Measurements from ENCODE around the gene PSME2. TPM values are rescaled to one million over a fixed set of nuclear protein-coding genes. Genes with fewer than 3 reads are reported as not detected.

PSME2 gene
- total and polyA plus RNA-seq, 2 donors (not counting 3 experiments of a cell fraction or from before 2014, with no cell fraction given), result 66.5 to 126 TPM

DNA sequence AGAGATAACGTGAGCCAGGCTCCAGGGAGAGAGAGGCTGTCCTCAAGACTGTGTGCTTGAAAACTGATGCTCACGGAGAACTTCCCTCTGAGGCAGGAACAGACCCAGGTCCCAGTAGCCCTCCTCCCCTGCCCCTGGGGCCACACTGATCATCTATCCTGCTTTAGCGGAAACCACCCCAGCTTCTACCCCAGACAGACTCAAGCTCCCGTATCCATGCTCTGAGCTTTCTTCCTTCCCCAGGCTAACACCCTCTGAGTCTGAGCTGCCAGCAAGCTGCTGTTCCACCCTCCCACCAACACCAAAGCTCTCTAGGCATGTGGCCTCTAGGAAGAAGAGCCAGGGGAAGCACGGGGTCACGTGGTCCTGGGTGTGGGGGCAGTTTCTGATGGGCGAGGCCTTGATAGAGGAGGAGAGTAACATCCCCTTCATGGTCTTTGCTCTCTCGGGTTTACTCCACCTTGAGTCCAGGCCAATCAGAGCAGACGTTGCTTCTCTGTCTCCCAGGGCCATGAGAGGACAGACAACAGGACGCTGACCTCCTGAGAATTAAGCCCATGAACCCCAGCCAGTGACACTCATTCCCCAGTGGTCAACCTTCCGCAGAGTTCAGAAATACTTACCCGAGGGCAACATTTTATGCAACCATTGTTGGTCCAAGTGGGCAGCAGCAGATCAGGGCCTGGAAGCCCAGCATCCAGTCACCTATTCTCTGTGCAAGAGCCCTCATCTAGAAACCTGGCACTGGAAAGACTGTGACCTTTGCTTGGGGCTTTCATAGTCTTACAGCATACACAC is 50.9 kb downstream of the PSME2 start:
- H3K4me2 ChIP-seq (ENCODE audit: insufficient read depth, low read length), result peak overlapping the region; percentile 85
- no peaks in the 10 kb centered on the region for H4K20me1 ChIP-seq (replicated peaks; ENCODE audit: control insufficient read depth, extremely low read depth, insufficient read depth, low read length)
- H3K36me3 ChIP-seq (ENCODE audit: control insufficient read depth in 2 of 2, extremely low read depth in 1 of 2, insufficient read depth in 2 of 2, low read length in 2 of 2), result no peaks in the 10 kb centered on the region
- peak overlapping the region; percentile 46 for H3K27ac ChIP-seq (ENCODE audit: insufficient read depth, low read depth, low read length)
- TF ChIP-seq JUN (IDR thresholded peaks at IDR 0.05; ENCODE audit: borderline replicate concordance, insufficient read depth, insufficient read length, low read depth) (no peak), POLR2A (IDR thresholded peaks at IDR 0.05; ENCODE audit: low read depth, low read length) (no peak), GATA2 (IDR thresholded peaks at IDR 0.05; ENCODE audit: insufficient read depth, insufficient read length, low read depth, low read length) (no peak), MYC (IDR thresholded peaks at IDR 0.05; ENCODE audit: low read depth, low read length) (no peak), EZH2 (IDR thresholded peaks at IDR 0.05; ENCODE audit: borderline replicate concordance, low read depth, low read length, severe bottlenecking) (no peak)
- TF ChIP-seq, protein P1, sequence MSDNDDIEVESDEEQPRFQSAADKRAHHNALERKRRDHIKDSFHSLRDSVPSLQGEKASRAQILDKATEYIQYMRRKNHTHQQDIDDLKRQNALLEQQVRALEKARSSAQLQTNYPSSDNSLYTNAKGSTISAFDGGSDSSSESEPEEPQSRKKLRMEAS (IDR thresholded peaks at IDR 0.05; ENCODE audit: insufficient read depth, insufficient read length), result no peak
- TF ChIP-seq, protein P2, sequence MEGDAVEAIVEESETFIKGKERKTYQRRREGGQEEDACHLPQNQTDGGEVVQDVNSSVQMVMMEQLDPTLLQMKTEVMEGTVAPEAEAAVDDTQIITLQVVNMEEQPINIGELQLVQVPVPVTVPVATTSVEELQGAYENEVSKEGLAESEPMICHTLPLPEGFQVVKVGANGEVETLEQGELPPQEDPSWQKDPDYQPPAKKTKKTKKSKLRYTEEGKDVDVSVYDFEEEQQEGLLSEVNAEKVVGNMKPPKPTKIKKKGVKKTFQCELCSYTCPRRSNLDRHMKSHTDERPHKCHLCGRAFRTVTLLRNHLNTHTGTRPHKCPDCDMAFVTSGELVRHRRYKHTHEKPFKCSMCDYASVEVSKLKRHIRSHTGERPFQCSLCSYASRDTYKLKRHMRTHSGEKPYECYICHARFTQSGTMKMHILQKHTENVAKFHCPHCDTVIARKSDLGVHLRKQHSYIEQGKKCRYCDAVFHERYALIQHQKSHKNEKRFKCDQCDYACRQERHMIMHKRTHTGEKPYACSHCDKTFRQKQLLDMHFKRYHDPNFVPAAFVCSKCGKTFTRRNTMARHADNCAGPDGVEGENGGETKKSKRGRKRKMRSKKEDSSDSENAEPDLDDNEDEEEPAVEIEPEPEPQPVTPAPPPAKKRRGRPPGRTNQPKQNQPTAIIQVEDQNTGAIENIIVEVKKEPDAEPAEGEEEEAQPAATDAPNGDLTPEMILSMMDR (IDR thresholded peaks at IDR 0.05; ENCODE audit: extremely low read depth in 1 of 2, insufficient read depth in 1 of 2, low read depth in 1 of 2, low read length in 2 of 2), result no peak
- CTCF ChIA-PET, result interaction anchor here (1.1 to 9.6 kb wide), 4 partner anchors 11 to 38 kb away, joined by 4 to 319 read pairs (median 67); partner anchors contain the start of genes DCAF11 and NRL
- H3K4me3 ChIP-seq (replicated peaks in 1 of 3; ENCODE audit: insufficient read depth in 1 of 3, low read depth in 1 of 3, low read length in 3 of 3), result peak overlapping the region in 2 of 3 experiments; percentile 71 to 74
- FAIRE-seq (peak; percentile 69), DNase-seq (ENCODE audit: low read depth, low spot score) (peak; percentile 21)
- H2AFZ ChIP-seq (ENCODE audit: low read depth, low read length), result peak overlapping the region; percentile 92
- no peaks in the 10 kb centered on the region for H3K27me3 ChIP-seq (ENCODE audit: control insufficient read depth in 2 of 2, insufficient read depth in 2 of 2, low read length in 2 of 2)
- POLR2A ChIA-PET, result interaction anchor here (1.3 to 3.1 kb wide), 3 partner anchors 8 to 19 kb away, joined by 3 to 11 read pairs (median 4); partner anchors contain the start of genes DCAF11 and NRL
- H3K9ac ChIP-seq (replicated peaks; ENCODE audit: extremely low read depth, insufficient read depth, low read length), result peak overlapping the region; percentile 78
- no peaks in the 10 kb centered on the region for H3K9me1 ChIP-seq (replicated peaks; ENCODE audit: control insufficient read depth, extremely low read depth, insufficient read depth, low read length)
- peaks cover 4% of the 10 kb centered on the region for H3K79me2 ChIP-seq (ENCODE audit: control insufficient read depth, insufficient read depth, low read length)
- no TSS peak for BruUV-seq (replicated peaks)
- peaks cover 9% of the 10 kb centered on the region for H3K4me1 ChIP-seq (ENCODE audit: control insufficient read depth, extremely low read depth, insufficient read depth, low read length)
- dilution Hi-C loops (cut with MboI; ENCODE audit: extremely low pct_ligation_motif_present, low sequenced_read_pairs), result no loop called here
- H3K9me3 ChIP-seq (replicated peaks; ENCODE audit: control insufficient read depth, insufficient read depth, low read length), result no peaks in the 10 kb centered on the region
- intact Hi-C loops (cut with micrococcal nuclease), result loop anchor here (1.0 to 2.0 kb wide), 2 partner anchors 41 to 45 kb away; partner anchors contain the start of genes EMC9 and PSME1
